ENCODE results near the gene DMRTC1B.
"Not testable (repeated sequence)": the region's sequence is repeated elsewhere in the genome, so short reads cannot be mapped to it uniquely, and the experiment has no call there.

Gene DMRTC1B, protein sequence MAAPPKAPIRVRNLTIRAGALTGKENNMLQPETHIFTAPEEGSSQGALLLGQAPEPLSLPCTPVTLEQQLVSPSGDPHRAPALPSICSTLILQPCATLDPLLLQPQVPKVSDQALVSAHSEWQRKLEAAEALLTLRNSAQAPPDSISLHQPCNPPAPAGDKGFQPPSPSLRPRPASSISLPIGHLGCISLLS

DNA sequence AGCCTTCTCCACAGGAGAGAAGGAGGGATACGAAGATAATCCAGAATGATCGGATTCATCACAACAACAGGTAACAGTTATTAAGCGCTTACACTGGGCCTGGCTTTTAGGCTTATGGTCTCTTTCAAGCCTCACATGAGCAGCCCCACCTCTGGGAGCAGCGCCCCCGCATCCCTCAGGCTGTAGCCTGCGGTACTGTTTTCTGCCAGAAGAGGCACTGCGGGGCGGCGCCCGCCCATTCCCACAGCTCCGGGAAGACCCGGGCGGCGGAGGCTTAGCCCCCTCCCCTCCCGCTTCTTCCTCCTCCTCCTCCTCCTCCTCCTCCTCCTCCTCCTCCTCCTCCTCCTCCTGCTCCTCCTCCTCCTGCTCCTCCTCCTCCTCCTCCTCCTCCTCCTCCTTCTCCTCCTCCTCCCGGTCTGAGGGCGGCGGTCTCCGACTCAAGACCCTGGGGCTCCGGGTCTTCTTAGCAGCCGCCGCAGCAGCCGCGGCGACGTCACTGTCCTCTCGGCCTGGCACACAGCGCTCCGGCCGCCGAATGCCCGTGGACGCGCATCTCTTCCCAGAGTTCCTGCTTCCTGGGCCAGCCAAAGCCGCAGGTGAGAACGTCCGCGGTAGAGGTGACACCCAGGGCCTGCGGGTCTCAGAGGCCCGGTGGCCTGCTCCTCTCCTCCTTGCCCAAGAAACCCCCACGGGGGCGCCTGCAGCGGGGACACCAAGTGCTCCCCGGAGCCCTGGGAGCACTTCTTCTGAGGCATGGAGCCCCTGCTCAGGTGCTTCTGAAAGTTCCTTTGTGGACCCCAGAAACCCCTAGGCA is at the start of gene DMRTC1B:
Gene DMRTC1B, plus strand, starts transcription at position 238 of the 814 bp plus-strand sequence. CDS start 68,246 bp downstream, outside the sequence.
- not testable (repeated sequence) for DNase-seq

DNA sequence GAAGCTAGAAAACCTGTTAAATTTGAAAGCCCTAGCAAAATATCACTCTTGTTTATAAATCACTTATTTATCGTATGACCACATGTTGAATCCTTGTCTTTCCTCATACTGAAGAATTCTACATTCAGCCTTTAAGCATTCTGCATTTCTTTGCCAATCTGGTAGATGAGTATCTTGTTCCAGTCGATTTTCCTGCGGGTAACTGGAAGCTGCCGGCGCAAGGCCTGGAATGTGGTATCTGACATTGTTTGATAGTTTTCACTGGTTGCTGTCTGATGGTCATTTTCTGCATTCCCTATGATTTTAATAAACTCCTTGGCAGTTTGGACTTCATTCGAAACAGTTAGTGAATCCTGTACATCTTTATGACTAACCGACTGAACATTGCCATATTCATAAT is 48.8 kb upstream of the DMRTC1B start:
- DNase-seq, result no peak

DNA sequence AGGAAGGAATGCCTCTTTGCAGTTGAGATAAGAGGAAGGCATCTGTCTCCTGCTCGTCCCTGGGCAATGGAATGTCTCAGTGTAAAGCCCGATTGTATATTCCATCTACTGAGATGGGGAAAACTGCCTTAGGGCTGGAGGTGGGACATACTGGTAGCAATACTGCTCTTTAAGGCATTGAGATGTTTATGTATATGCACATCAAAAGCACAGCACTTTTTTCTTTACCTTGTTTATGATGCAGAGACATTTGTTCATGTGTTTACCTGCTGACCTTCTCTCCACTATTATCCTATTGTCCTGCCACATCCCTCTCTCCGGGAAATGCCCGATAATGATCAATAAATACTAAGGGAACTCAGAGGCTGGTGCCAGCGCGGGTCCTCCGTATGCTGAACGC is 43.1 kb upstream of the DMRTC1B start:
- not testable (repeated sequence) for DNase-seq

DNA sequence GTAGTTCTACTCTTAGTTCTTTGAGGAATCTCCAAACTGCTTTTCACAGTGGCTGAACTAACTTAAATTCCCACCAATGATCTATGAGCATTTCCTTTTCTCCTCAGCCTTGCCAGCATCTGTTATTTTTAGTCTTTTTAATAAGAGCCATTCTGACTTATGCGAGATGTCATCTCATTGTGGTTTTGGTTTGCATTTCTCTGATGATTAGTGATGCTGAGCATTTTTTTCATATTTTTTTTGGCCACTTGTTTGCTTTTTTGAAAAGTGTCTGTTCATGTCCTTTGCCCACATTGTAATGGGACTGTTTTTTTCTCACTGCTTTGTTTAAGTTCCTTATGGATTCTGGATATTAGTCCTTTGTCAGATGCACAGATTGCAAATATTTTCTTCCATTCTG is 41.1 kb upstream of the DMRTC1B start:
- no peak for DNase-seq

DNA sequence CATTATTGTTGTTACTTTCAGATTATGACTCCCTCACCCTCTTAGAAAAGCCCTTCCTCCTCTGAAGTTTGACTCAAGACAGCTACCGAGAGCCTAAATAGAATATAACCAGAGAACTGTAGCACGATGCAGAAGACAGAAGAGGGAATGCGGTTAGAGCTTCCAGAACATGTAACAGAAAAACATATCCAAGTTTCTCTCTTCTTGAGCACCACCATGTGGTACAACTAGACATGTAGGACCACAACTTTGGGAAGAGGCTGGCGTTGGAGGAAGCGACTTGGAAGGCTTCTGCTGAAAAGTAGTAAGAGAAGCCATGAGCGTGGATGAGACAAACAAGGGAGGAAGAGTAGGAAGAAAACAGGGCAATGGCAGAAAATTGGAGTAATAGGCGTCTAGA is 31.1 kb upstream of the DMRTC1B start:
- DNase-seq, result not testable (repeated sequence)

DNA sequence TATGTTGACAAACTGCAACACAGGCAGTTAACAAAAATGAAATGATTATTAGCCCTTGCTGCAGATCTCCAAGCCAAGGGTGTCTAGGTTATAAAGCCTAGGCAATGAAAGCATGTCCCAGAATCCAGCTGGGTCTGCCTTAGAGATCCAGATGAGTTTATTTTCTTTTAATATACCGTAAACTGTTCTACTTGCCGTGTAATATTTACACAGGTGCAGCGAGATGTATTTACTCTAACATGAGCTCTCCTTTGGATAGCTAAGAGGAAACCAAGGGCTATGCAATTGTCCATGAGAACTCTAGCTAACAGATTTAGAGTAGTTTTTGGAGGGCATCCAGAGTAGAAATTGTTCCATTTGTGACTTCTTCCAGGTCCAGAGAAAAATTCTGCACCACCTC is 28.1 kb upstream of the DMRTC1B start:
- DNase-seq, result not testable (repeated sequence)

DNA sequence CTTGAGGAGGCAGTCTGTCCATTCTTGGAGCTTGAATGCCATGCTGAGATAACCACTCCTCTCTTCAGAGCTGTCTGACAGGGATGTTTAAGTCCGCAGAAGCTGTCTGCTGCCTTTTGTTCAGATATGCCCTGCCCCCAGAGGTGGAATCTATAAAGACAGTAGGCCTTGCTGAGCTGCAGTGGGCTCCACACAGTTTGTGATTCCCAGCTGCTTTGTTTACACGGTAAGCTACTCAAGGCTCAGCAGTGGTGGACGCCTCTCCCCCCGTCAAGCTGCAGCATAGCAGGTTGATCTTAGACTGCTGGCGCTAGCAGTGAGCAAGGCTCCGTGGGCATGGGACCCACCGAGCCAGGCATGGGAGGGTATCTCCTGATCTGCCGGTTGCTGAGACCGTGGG is 16.2 kb upstream of the DMRTC1B start:
- DNase-seq, result not testable (repeated sequence)

DNA sequence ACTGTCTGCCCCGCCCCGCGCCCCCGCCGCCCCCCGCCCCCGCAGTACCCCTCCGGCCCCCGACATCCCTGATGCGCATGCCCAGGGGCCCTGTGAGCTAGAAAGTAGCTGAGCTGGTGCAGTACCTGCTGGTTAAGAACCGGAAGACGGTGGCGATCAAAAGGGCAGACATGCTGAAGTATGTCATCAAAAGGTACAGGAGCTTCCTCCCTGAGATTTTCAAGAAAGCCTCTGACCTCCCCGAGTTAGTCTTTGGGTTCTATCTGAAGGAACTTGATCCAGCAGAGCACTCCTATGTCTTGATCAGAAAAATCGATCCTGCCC is 739 bp downstream of the DMRTC1B start:
- DNase-seq, result not testable (repeated sequence)

DNA sequence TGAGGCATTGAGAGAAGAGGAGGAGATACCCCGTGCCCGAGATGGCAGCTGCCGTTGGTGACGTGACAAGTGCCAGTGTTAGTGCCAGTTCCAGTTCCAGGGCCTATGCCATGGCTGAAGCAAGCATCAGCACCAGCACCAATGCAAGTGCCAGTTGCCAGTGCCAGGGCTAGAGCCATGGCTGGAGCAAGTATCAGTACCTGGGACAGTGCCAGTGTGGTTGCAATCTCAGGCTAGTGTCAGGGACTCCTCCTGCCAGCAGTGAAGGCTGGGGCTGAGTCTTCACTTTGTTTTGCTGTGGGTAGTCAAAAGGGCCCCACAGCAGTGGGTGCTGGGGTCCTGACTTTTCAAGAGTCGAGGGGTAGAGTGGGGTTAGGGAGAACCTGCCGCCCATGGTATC is 1.5 kb downstream of the DMRTC1B start:
- not testable (repeated sequence) for DNase-seq

DNA sequence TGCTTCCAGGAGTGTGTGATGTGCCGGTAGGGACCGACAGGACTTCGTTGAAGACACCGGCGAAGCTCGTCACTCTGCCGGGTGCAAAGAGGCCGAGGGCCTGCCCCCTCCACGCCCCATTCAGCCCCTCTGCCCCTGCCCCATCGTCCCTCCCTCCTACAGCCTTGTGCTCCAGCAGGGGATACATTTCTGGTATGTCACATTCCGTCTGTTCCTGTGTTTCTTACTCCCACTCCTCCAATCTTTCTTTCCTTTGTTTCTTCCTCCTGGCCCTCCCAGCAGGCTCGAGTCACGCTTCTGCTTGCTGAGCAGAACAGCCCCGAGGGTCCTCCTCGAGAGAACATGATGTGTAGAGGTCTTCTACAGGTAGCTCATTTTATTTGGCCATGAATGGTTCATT is 5.9 kb downstream of the DMRTC1B start, which contains the start of gene FAM236B:
Gene FAM236B, minus strand, starts transcription at position 101 of the 400 bp plus-strand sequence. Its CDS starts 100 bp downstream, at position 1.
- DNase-seq, result not testable (repeated sequence)

DNA sequence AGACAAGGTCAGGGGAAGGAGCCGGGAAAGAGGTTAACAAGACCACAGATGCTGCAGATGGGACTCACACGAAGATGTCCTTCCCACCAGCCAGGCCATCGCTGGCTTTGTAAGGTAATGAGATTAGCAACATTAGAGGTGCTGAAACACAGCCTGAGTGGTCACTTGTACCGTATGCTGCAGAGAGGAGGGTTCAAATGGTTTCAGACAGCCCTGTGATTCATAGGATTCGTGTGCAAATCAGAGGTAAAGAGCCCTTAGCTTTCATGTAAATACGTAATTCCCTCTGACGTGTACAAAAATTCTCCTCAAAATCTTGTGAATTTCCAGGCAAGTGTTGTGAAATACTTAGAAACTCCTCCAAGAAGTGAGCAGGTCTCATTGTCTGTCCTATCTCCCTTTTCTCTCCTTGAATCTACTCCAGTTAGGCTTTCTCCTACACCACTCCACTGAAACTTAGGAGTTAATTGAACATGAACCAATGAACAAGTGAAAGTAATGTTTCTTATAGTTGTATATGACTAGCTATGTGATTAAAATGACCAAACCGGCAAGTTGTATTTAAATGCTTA is 6.8 kb downstream of the DMRTC1B start:
- not testable (repeated sequence) for DNase-seq

DNA sequence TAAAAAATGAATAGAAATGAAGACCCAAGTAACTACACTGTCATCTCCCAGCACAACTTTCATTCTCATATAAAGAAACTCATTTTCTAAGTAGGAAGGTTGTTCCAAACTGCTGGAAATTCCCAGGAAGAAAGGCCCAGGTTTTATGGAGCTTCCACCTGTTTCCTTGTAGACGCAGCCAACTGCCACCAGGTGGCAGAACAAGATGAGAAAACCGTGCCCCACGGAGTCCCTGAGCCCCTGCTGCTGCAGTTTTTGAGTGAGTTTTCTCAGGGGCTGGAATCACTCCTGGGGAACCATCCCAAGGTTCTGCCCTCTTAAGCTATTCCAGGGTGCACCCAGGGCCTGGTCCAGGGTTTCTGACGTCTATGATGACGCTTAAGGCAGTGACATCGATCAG is 7.3 kb downstream of the DMRTC1B start:
- DNase-seq, result not testable (repeated sequence)

DNA sequence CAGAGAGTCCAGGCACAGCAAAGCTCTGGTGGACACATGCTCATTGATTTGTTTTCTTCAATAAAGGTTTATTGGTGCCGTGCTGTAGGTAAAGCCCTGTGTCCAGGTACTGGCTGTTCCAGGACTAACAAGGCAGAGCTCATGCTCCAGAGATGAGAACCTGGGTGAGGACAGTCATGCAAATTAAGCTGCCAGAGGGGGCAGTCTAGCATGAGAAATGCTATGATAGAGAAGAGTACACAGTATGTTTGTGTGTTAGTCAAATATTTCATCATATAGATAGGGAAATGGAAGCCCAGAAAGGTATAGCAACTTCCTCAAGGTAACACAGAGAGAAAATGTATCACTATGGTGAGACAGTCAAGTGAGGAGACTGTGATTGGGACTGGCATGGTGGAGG is 11.5 kb downstream of the DMRTC1B start:
- DNase-seq, result not testable (repeated sequence)

DNA sequence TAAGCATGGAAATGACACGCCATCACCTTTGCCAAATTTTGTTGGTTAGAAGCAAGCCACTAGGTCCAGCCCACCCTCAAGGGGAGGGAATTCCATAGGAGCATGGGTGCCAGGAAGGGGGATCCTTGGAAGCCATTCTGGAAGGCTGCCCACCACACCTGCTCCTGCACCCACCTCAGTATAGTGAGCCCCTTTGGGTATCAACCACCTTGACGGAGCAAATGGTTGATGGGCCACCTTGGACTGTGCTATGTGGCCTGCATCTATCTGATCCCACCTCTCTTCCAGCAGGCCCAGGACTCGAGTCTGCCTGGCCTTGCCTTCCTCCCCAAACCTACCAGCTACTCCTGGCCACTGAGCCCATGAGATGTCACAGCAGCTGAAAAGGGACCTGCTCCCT is 13.7 kb downstream of the DMRTC1B start:
- not testable (repeated sequence) for DNase-seq

DNA sequence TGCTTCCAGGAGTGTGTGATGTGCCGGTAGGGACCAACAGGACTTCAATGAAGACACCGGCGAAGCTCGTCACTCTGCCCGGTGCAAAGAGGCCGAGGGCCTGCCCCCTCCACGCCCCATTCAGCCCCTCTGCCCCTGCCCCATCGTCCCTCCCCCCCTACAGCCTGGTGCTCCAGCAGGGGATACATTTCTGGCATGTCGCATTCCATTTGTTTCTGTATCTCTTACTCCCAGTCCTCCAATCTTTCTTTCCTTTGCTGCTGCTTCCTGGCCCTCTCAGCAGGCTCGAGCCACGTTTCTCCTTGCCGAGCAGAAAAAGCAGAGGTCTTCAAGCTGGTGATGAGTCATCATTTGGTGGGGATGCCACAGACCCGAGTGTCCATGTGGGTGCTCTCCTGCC is 31.4 kb downstream of the DMRTC1B start, which contains the start of gene FAM236D:
Gene FAM236D, minus strand, starts transcription at position 101 of the 400 bp plus-strand sequence. Its CDS starts 100 bp downstream, at position 1.
- not testable (repeated sequence) for DNase-seq

DNA sequence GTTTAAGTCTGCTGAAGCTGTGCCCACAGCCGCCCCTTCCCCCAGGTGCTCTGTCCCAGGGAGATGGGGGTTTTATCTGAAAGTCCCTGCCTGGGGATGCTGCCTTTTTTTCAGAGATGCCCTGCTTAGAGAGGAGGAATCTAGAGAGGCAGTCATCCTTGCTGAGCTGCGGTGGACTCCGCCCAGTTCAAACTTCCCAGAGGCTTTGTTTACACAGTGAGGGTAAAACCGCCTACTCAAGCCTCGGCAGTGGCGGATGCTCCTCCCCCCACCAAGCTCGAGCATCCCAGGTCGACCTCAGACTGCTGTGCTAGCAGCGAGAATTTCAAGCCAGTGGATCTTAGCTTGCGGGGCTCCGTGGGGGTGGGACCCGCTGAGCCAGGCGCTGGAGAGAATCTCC is 54.0 kb downstream of the DMRTC1B start:
- not testable (repeated sequence) for DNase-seq

DNA sequence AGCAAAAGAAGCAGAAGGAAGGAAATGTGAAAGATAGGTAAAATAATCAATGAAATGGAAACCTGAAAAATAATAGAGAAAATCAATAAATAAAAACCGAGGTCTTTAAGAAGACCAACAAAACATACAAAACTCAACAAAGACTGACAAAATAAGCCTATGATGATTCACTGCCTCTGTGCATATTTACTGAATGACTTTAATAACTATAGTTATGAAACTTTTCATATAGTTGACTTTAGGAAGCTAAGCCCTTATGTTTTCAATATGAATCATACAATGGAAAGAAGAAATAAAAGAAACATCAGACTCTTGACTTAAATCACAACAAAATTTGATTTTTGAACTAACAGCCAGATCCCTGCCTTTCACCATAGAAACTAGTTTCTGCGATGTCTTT is 60.8 kb downstream of the DMRTC1B start:
- DNase-seq, result not testable (repeated sequence)

DNA sequence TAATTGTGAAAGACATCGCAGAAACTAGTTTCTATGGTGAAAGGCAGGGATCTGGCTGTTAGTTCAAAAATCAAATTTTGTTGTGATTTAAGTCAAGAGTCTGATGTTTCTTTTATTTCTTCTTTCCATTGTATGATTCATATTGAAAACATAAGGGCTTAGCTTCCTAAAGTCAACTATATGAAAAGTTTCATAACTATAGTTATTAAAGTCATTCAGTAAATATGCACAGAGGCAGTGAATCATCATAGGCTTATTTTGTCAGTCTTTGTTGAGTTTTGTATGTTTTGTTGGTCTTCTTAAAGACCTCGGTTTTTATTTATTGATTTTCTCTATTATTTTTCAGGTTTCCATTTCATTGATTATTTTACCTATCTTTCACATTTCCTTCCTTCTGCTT is 106.2 kb downstream of the DMRTC1B start:
- not testable (repeated sequence) for DNase-seq

DNA sequence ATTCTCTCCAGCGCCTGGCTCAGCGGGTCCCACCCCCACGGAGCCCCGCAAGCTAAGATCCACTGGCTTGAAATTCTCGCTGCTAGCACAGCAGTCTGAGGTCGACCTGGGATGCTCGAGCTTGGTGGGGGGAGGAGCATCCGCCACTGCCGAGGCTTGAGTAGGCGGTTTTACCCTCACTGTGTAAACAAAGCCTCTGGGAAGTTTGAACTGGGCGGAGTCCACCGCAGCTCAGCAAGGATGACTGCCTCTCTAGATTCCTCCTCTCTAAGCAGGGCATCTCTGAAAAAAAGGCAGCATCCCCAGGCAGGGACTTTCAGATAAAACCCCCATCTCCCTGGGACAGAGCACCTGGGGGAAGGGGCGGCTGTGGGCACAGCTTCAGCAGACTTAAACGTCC is 113.0 kb downstream of the DMRTC1B start:
- DNase-seq, result not testable (repeated sequence)

Measured in stimulated activated CD4-positive, alpha-beta T cell treated with anti-CD3 and anti-CD28 coated beads, Interleukin-1b, Interleukin-23, amount 100 ng/mL, for 48 hours (primary cell).